ENCODE results near the gene ALDH7A1.
A peak's percentile ranks its signal among the peaks of the same experiment; 100 is the strongest.
"Not testable (repeated sequence)": the region's sequence is repeated elsewhere in the genome, so short reads cannot be mapped to it uniquely, and the experiment has no call there.

Gene ALDH7A1

DNA sequence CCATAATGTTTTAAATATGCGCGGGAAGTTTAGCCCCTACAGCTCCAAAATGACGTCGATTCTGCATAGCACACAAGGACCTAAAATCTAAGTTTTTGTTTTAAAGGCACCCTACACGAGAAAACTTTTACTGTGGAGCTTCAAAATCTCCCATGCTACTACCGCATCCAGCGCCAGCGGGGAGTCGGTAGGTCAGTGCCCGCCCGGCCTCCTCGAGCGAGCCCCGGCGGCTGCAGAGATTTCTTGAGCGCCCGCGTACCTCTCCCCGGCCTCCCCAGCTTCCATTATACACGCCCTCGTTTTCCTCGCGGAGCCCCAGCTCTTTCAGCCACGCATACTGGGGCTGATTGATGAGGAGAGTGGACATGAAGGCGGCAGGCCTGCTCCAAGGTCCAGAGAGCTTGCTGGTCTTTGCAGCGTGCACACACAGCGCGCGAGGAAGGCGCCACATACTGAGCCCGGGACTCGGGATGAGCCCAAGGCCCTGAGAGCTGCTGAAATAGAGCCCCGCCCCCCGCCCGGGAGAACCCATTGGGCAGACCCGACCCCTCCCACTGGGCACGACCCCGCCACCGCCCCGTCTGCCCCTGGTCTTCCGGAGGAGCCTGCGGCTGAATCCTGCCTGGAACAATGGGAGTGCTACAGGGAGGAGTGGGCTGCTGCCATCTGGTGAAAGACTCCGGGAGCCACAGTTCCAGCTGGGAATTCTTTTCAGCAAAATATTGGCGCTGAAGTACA lies at the start of gene ALDH7A1:
Gene ALDH7A1, minus strand, starts transcription at position 472 of the 738 bp plus-strand sequence. Its CDS starts 21 bp downstream, at position 451.
- peak; percentile 91 to 92 for DNase-seq

DNA sequence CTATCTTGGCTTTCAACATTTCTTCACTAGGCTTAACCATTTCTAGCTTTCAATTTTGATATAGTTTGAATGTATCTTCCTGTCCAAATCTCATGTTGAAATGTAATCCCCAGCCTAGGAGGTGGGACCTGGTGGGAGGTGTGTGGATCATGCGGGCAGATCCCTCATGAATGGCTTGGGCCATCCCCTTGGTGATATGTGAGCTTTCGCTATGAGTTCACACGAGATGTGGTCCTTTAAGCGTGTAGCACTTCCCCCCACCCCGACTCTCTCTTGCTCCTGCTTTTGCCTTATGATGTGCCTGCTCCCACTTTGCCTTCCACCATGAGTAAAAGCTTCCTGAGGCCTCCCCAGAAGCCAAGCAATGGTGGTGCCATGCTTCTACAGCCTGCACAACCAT lies 46.4 kb upstream of the ALDH7A1 start:
- DNase-seq: no peak

DNA sequence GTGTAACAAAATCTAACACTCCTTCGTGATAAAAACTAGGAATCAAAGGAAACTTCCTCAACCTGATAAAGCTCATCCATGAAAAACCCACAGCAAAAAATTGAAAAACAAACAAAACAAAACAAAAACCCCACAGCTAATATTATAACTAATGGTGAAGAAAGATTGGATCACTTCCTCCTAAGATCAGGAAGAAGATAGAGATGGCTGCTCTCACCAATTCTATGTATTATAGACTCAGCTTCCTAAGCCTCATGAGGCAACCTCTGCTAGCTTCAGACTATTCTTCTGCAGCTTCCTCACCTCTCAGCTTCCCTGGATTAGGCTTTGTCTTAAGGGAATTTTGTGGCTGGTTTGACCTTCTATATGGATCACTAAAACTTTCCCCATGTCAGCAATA lies 45.8 kb upstream of the ALDH7A1 start:
- no peak for DNase-seq

DNA sequence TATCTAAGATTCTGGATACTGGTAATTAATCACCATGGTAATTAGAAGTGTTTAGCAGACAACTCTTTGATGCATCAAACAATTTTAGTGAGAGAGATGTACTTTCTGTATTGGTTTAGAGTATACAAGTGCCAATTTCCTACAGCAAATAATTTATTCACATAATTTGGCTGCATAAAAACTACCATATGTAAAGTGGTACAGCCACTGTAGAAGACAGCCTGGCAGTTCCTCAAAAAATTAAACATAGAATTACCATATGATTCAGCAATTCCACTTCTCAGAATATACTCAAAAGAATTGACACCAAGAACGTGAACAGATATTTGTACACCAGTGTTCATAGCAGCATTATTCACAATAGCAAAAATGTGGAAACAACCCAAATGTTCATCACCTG lies 41.9 kb upstream of the ALDH7A1 start:
- DNase-seq: no peak

DNA sequence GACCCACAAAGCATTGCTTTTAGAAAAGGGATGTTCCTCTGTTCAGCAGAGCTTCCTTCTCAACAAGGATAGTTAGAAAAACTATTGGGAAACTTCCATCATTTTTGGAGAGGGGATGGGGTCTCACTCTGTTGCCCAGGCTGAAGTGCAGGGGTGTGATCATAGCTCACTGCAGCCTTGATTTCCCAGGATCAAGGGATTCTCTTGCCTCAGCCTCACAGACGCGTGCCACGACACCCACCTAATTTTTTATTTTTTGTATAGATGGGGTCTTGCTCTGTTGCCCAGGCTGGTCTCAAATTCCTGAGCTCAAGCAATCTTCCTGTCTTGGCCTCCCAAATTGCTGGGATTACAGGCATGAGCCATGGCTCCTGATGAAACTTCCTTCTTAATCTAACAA lies 40.6 kb upstream of the ALDH7A1 start:
- DNase-seq: no peak

DNA sequence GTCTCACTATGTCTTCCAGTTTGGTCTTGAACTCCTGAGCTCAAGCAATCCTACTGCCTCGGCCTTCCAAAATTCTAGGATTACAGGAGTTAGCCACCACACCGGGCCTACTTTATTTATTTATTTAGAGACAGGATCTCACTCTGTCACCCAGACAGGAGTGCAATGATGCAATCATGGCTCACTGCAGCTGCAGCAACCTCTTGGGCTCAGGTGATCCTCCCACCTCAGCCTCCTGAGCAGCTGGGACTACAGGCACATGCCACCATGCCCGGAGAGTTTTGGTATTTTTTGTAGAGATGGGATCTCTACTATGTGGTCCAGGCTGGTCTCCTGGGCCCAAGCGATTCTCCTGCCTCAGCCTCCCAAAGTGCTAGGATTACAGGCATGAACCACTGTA lies 38.5 kb upstream of the ALDH7A1 start:
- DNase-seq: no peak

DNA sequence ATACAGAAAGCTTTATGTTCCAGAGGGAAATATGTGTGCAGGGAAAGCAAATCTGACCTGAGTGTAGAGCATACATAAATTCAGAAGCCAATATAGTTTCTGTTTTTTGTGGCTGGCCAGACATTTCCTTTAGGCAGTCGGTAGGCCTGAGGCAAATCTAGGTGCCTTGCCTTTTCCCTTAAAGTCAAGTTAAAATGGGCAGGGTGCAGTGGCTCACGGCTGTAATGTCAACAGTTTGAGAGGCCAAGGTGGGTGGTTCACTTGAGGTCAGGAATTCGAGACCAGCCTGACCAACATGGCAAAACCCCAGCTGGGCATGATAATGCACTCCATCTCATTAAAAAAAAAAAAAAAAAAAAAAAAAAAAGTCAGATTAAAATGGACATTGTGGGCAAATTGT lies 36.9 kb upstream of the ALDH7A1 start:
- DNase-seq: no peak

DNA sequence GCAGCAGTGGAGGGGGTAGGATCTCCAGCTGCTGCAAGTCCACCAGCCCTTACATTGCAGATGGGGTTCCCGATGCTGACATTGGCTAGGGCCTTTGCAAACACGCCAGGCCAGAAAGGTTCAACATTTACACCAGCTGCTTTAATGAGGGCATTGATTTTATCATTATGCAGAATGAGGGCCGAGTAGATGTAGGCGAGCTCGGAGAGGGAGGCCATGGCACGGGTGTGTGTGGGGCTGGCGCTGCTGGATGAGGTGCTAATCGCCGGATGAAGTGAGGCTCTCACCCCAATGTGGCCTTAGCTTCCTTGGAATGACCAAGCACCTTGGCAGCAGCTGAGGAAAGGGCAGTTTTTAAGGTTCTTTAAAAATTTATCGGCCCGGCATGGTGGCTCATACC lies 33.1 kb upstream of the ALDH7A1 start:
- DNase-seq: no peak

DNA sequence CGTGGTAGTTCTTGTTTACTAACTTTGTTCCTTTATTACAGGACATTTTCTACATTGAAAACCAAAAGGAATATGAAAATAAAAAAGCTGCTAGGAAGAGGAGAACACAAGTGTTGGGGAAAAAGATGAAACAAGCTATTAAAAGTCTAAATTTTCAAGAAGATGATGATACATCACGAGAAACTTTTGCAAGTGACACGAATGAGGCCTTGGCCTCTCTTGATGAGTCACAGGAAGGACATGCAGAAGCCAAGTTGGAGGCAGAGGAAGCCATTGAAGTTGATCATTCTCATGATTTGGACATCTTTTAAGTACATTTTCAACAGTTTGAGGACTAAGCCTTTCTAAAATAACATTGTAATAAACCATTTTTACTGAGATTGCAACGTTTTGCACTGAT lies 29.5 kb upstream of the ALDH7A1 start:
- DNase-seq: no peak

DNA sequence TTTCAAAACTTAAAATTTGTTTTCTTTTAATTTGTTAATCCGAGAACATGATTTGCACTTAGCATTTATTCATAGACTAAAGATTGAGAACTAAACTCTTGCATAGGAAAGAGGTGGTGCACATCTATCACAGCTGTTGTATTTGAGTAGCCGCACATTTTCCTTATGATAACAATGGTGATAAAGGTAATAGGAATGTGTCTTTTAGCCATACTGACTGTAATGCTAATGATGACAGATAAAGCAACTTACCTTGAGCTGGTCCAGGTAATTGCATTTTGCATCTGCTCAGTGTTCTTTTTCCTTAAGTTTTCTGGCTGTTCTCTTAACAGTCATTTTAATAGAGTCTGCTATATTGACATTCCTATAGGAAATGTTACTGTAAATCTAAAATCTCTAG lies 24.8 kb upstream of the ALDH7A1 start:
- DNase-seq: no peak

DNA sequence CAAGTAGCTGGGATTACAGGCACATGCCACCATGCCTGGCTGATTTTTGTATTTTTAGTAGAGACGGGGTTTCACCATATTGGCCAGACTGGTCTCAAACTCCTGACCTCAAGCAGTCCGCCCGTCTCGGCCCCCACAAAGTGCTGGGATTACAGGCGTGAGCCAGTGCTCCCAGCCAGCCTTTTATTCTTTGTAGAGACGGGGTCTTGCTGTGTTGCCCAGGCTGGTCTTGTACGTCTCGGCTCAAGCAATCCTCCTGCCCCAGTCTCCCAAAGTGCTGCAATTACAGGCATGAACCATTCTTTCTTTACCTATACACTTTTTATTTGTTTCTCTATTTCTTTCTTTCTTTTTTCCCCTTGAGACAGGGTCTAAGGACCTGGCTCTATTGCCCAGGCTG lies 22.6 kb upstream of the ALDH7A1 start:
- DNase-seq: not testable (repeated sequence)

DNA sequence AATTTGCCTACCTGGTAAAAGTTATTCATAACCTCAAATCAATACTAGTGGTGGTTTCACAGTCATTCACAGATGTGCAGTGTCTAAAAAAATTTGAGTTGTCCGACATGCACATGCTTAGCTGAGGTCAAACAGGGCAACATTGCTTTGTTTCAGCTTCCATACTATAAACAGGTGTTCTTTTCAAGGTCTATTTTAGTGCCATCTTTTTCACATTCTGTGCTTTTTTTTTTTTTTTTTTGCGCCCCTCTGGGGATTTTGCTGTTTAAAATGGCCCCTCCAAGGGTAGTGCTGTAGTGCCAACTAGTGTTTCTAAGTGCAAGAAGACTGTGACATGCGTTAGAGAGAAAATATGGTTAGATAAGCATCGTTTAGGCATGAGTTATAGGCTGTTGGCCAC lies 20.3 kb upstream of the ALDH7A1 start:
- no peak for DNase-seq

DNA sequence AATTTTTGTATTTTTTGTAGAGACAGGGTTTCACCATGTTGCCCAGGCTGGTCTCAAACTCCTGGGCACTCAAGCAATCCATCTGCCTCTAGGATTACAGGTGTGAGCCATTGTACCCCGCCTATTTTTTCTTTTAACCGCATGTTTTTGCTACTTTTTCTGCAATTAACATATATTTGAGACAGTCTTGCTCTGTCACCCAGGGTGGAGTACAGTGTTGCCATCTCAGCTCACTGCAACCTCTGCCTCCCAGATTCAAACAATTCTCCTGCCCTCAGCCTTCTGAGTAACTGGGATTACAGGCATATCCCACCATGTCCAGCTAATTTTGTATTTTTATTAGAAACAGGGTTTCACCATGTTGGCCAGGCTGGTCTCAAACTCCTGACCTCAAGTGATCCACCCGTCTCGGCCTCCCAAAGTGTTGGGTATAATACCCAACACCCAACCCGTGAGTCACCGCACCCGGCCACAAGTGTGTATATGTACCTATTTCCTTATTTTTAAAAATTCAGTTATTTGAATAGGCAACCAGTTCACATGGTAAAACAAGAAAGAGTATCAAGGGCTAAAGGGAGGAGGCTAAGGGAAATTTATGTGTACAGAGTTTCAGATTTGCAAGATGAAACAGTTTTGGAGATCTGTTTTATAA lies 19.0 kb upstream of the ALDH7A1 start:
- DNase-seq: no peak

DNA sequence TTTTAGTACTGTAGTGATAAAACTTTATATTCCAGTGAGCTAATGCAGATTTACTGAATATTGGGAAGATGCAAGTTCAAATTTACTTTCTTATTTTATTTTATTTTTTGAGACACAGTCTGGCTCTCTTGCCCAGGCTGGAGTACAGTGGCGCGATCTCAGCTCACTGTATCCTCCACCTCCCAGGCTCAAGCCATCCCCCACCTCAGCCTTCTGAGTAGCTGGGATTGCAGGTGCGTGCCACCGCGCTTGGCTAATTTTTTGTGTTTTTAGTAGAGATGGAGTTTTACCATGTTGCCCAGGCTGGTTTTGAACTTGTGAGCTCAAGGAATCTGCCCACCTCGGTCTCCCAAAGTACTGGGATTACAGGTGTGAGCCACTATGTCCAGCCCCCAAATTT lies 15.6 kb upstream of the ALDH7A1 start:
- DNase-seq: no peak

DNA sequence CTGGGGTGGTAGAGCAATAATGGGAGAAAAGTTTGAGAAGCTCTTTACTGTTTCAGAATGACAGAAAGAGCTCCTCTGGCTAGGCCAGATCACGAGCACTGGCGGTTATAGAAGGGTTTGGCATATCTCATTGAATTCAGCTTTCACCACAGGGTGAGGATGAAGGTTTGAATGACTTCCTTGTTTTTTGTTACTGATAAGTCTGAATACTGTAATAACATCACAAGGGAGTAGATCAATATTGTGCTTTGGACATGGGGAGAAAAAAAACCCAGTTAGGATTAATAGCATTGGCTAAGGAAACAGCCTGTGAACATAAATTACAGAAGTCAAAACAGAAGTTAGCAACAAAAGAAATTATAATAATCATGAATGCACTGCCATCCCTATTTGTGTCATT lies 15.1 kb upstream of the ALDH7A1 start:
- no peak for DNase-seq

DNA sequence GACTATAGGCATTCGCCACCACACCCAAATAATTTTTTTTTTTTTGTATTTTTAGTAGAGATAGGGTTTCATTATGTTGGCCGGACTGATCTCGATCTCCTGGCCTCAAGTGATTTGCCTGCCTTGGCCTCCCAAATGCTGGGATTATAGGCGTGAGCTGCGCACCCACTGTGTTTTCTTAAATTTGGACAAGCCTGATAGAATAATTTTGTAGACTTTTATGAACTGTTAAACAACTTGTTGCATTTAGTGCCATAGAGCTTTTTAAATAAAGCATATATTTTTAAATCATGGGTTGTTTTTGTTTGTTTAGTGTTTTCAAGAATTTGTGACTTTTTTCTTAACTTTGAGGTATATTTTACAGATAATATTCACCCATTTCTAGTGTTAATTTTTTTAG lies 10.5 kb upstream of the ALDH7A1 start:
- DNase-seq: no peak

DNA sequence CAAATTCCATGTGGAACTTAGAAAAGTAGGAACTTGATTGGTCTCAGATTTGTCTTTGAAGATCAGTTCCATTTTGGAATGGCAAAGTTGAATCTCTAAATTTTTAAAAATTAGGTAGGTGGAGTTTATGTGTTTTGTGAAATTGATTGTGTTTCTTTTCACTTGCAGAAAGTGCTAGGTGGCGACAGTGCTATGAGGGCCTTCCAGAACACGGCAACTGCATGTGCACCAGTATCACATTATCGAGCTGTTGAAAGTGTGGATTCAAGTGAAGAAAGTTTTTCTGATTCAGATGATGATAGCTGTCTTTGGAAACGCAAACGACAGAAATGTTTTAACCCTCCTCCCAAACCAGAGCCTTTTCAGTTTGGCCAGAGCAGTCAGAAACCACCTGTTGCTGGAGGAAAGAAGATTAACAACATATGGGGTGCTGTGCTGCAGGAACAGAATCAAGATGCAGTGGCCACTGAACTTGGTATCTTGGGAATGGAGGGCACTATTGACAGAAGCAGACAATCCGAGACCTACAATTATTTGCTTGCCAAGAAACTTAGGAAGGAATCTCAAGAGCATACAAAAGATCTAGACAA lies 8.5 kb upstream of the ALDH7A1 start:
- no peak for DNase-seq

DNA sequence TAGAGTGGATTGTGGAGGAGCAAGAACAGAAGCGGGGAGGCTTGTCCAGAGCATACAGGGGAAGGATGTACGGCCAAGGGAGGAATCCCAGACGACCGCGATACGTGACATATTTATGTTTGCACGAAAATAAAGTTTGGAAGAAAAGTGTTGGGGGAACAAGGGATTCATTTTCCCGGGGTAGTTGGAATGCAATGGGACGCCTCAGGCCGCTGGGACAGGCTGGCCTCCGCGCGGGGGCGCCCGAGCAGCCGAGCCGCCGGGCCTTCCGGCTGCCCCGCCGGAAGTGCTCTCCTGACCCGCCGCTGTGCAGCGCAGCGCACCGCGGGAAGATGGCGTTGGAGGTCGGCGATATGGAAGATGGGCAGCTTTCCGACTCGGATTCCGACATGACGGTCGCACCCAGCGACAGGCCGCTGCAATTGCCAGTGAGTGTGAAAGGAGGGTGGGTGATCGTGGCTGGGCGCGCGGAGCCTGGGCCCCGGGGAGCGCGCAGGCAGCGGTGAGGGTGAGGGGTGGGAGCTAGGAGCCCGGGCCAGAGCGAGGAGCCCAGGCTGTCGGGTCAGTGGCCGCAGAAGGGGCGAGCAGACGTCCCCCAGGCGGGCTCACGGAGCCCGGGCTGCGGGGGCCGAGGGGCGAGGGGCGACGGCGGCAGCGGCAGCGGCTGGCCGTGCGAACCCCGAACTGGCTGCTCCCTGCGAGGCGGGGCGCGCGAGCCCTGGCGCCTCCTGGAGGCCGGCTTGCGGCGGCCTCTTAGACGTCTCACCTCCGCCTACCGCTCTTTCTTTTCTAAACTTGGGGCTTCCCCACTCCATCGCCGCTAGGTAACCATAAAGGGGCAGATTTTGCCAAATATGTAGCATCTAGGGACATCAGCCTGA lies 5.9 kb upstream of the ALDH7A1 start, which contains the start of gene PHAX:
Gene PHAX, plus strand, starts transcription at position 317 of the 881 bp plus-strand sequence. Its CDS starts 16 bp downstream, at position 333.
- DNase-seq: peak; percentile 67 to 68

DNA sequence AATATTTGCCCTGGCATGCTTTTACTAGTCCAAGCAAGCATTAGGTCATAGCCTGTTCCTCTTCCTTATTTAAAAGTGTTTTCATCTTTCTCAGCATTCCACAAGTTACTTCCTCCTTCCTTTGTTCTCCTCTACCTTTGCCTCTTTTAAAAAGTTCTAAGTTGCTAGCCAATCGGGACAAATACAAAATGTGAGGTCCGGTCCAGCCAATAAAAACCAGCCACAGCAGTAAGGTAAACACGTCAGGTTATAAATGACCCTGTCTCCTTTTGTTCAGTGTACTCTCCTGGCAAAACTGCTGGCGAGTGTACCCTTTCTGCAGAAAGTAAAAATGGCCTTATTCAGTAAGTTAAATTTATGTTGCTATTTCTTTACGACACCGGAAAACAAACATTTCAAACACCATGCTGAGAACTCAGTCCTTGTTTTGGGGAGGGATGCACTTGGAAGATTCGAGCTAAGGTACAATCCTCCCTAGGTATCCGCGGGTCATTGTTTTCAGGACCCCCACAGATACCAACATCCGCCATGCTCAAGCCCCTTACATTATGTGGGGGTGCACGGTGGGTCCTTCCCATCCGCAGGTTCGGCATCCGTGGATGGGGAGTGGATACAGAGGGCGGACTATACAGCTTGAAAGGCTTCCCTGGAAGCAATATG lies 5.1 kb upstream of the ALDH7A1 start:
- not testable (repeated sequence) for DNase-seq

DNA sequence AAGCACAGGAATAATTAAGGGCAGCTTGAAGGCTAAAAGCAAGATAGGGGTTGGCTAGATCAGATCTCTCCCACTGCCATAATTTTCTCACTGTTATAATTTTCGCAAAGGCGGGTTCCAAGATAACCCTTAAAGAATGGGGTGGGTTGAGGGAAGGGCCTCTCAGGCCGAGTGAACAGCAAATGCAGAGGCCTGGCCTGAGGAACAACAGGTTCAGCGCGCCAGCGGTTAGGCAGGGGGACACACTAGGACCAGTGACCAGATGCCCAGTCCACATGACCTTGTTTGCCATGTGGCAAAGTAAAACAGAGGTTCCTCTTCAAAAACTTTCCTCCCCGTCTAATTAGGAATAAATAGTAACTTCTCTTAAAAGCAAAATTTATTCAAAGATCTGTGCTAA lies 4.5 kb upstream of the ALDH7A1 start:
- no peak for DNase-seq

DNA sequence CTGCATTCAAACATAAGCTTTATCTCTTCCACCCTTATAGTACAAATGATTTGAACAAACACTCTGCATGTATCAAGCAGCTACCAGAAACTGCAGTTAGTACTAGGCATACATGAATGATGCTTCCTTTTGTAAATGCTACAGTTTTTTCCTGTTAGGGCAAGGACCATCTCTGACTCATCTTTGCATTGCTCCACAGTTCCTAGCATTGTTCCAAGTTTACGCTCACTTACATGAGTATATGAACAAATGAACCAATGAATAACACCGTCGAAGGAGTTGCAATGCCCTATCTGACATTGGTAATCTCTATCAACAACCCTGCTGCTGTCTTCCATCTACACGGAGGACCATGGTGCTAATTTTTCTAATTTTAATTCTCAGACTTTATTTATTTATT lies 2.1 kb upstream of the ALDH7A1 start:
- DNase-seq: no peak

DNA sequence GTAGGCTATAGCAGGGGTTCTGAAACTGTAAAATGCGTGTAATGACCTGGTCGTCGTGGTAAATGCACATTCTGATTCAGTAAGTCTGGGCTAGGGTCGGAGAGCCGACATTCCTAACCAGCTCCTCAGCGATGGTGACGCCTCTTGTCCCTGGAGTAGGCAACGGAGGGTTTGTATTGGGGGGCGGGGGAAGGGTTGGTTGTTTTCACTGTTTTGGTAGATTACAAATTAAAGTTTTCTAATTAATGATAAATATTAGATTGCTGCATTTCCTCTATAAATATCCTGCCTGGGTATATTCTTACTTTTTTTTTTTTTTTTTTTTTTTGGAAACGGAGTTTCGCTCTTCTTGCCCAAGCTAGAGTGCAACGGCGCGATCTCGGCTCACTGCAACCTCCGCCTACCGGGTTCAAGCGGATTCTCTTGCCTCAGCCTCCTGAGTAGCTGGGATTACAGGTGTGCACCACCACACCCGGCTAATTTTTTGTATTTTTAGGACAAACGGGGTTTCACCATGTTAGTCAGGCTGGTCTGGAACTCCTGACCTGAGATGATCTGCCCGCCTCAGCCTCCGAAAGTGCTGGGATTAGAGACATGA lies 566 bp upstream of the ALDH7A1 start:
- DNase-seq: no peak
